Mesothelial cell of epicardium (in vitro differentiated cells): ENCODE results near the gene IVD. TPM values are rescaled to one million over a fixed set of nuclear protein-coding genes. Genes with fewer than 3 reads are reported as not detected.

Source experiments
- DNase-seq, 2 experiments: peaks; one replicate each; pipeline ENCODE4 v3.0.0; 2021; ENCODE audit warnings: low spot score in 2 of 2; ENCODE audit not compliant: unreplicated experiment in 2 of 2
- H3K27ac Mint-ChIP-seq: 2 replicates; pipeline ENCODE4 v1.8.0; 2021; ENCODE audit warnings: mixed read lengths
- H3K27me3 Mint-ChIP-seq: 2 replicates; pipeline ENCODE4 v1.8.0; 2021; ENCODE audit warnings: low read depth, mixed read lengths
- H3K36me3 Mint-ChIP-seq: 2 replicates; pipeline ENCODE4 v1.8.0; 2021; ENCODE audit warnings: mixed read lengths
- H3K4me1 Mint-ChIP-seq: 2 replicates; pipeline ENCODE4 v1.8.0; 2021; ENCODE audit warnings: mixed read lengths
- H3K4me3 Mint-ChIP-seq: 2 replicates; pipeline ENCODE4 v1.8.0; 2021; ENCODE audit warnings: mild to moderate bottlenecking, moderate library complexity, mixed read lengths
- H3K9me3 Mint-ChIP-seq: 2 replicates; pipeline ENCODE4 v1.8.0; 2021; ENCODE audit warnings: mixed read lengths
- CTCF ChIP-seq: fragments of 200-600 bp; sonication (generic); IDR thresholded peaks from one replicate; pipeline ENCODE4 v1.5.0; 2021; ENCODE audit warnings: antibody characterized with exemption; ENCODE audit not compliant: unreplicated experiment
- total RNA-seq: library from RNA; stranded (reverse); gene quantifications from 3 replicates; pipeline ENCODE4 v1.2.1, GENCODE V29; 2021

IVD gene
- total RNA-seq, 1 donor from 2014 or later, result 117 TPM

- H3K27ac Mint-ChIP-seq, result no peak overlapping the region
- no peaks in the 10 kb centered on the region for H3K27me3 Mint-ChIP-seq
- no peaks in the 10 kb centered on the region for H3K9me3 Mint-ChIP-seq
- H3K4me1 Mint-ChIP-seq, result peaks cover 23% of the 10 kb centered on the region
- TF ChIP-seq CTCF, result no peak
- DNase-seq, result no peak
- no peak overlapping the region for H3K4me3 Mint-ChIP-seq
- H3K36me3 Mint-ChIP-seq, result no peaks in the 10 kb centered on the region
Measured at GRCh38 chr15:40456299-40456712, 50.7 kb downstream of the IVD start.

GRCh38 chr15:40456738-40457137 is 51.1 kb downstream of the IVD start:
- no peak for TF ChIP-seq CTCF

GRCh38 chr15:40458495-40459371 is 53.1 kb downstream of the IVD start:
- no peak for DNase-seq
- no peaks in the 10 kb centered on the region for H3K27me3 Mint-ChIP-seq
- TF ChIP-seq CTCF, result no peak
- H3K4me1 Mint-ChIP-seq, result peaks cover 23% of the 10 kb centered on the region
- no peak overlapping the region for H3K4me3 Mint-ChIP-seq
- no peak overlapping the region for H3K27ac Mint-ChIP-seq
- no peaks in the 10 kb centered on the region for H3K36me3 Mint-ChIP-seq
- H3K9me3 Mint-ChIP-seq, result no peaks in the 10 kb centered on the region

More at GRCh38 chr15:40456738-40457137, 51.1 kb downstream of the IVD start:
- H3K4me1 Mint-ChIP-seq, result peaks cover 23% of the 10 kb centered on the region
- no peak overlapping the region for H3K27ac Mint-ChIP-seq
- H3K27me3 Mint-ChIP-seq, result no peaks in the 10 kb centered on the region
- no peak overlapping the region for H3K4me3 Mint-ChIP-seq
- no peaks in the 10 kb centered on the region for H3K9me3 Mint-ChIP-seq
- H3K36me3 Mint-ChIP-seq, result no peaks in the 10 kb centered on the region
- no peak for DNase-seq

GRCh38 chr15:40459391-40460015 is 53.9 kb downstream of the IVD start:
- DNase-seq, result no peak
- Mint-ChIP-seq H3K36me3 (no peaks in the 10 kb centered on the region), H3K4me3 (no peak overlapping the region), H3K4me1 (peaks cover 21% of the 10 kb centered on the region), H3K27me3 (no peaks in the 10 kb centered on the region), H3K27ac (no peak overlapping the region), H3K9me3 (no peaks in the 10 kb centered on the region)
- no peak for TF ChIP-seq CTCF

- no peak overlapping the region for H3K4me3 Mint-ChIP-seq
- DNase-seq, result no peak
- no peak overlapping the region for H3K27ac Mint-ChIP-seq
- H3K9me3 Mint-ChIP-seq, result no peaks in the 10 kb centered on the region
- no peak for TF ChIP-seq CTCF
- H3K36me3 Mint-ChIP-seq, result peaks cover 2% of the 10 kb centered on the region
- peaks cover 14% of the 10 kb centered on the region for H3K4me1 Mint-ChIP-seq
- no peaks in the 10 kb centered on the region for H3K27me3 Mint-ChIP-seq
Measured at GRCh38 chr15:40460404-40460803, 54.8 kb downstream of the IVD start.
